Upper lobe of left lung (tissue), 4 donors: ENCODE results near the gene OXNAD1.

Experiments
- CTCF ChIP-seq, 6 experiments: fragments of 450-650 bp in 4 of 6; fragments of 200-600 bp in 2 of 6; sonication (generic) in 2 of 6; IDR thresholded peaks; one replicate each; pipeline ENCODE4 v1.5.1; 2016 to 2019; ENCODE audit warnings: antibody characterized with exemption in 6 of 6
- POLR2A ChIP-seq, 4 donors: fragments of 450-650 bp; IDR thresholded peaks; one replicate each; pipeline ENCODE4 v1.5.1; 2016 to 2017; ENCODE audit warnings: antibody characterized with exemption in 4 of 4, mild to moderate bottlenecking in 2 of 4
- POLR2AphosphoS5 ChIP-seq, 2 donors: sonication (generic); formaldehyde crosslinking; IDR thresholded peaks; one replicate each; pipeline ENCODE4 v1.5.1; 2017; ENCODE audit warnings: antibody characterized with exemption in 2 of 2

DNA sequence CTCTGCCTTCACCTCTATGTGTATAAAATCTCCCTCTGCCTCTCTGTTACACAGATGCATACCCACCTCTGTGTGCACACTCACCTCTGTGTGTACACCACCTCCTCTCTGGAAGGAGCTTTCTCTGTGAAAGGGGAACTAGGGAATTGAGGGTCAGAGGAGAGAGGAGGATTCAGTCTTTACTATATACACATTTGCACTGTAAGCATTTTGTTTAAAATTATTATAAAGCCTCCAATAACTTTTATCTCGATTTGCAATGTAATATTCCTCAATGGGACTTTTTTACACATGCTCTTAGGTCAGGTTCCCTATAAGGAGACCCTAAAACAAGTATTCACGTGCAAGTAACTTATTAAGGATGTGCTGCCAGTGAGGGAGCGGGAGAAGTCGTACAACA, 82.5 kb downstream of the OXNAD1 start:
- TF ChIP-seq CTCF (IDR thresholded peaks at IDR 0.05): no peak
- TF ChIP-seq POLR2A (IDR thresholded peaks at IDR 0.05): no peak
- no peak for TF ChIP-seq POLR2AphosphoS5 (IDR thresholded peaks at IDR 0.05)
